ENCODE data around the gene DPP10.
"Not testable (repeated sequence)": the region's sequence is repeated elsewhere in the genome, so short reads cannot be mapped to it uniquely, and the experiment has no call there.

The DPP10 gene

GRCh38 chr2:114960389-114960788 lies 517.9 kb downstream of the DPP10 start:
- no peak for DNase-seq (ENCODE audit: low read depth, low spot score)

GRCh38 chr2:114962532-114962931 lies 520.1 kb downstream of the DPP10 start:
- no peak for DNase-seq (ENCODE audit: low read depth, low spot score)

- no peak for DNase-seq (ENCODE audit: low read depth, low spot score)
Measured at GRCh38 chr2:114968748-114969400, 526.4 kb downstream of the DPP10 start.

DNA sequence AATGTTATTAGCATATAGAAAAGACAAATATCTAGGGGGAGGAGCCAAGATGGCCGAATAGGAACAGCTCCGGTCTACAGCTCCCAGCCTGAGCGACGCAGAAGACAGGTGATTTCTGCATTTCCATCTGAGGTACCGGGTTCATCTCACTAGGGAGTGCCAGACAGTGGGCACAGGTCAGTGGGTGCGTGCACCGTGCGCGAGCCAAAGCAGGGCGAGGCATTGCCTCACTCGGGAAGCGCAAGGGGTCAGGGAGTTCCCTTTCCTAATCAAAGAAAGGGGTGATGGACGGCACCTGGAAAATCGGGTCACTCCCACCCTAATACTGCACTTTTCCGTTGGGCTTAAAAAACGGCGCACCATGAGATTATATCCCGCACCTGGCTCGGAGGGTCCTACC lies 561.9 kb downstream of the DPP10 start:
- not testable (repeated sequence) for DNase-seq (ENCODE audit: low read depth, low spot score)

GRCh38 chr2:115011721-115012120 lies 569.3 kb downstream of the DPP10 start:
- no peak for DNase-seq (ENCODE audit: low read depth, low spot score)

DNA sequence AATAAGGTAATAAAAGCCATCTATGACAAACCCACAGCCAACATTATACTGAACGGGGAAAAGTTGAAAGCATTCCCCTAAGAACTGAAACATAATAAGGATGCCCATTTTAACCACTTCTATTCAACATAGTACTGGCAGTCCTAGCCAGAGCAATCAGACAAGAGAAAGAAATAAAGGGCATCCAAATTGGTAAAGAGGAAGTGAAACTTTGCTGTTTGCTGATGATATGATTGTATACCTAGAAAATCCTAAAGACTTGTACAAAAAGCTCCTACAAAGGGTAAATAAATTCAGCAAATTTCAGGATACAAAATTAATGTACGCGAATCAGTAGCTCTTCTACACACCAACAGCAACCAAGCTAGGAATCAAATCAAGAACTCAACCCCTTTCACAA lies 579.6 kb downstream of the DPP10 start:
- not testable (repeated sequence) for DNase-seq (ENCODE audit: low read depth, low spot score)

DNA sequence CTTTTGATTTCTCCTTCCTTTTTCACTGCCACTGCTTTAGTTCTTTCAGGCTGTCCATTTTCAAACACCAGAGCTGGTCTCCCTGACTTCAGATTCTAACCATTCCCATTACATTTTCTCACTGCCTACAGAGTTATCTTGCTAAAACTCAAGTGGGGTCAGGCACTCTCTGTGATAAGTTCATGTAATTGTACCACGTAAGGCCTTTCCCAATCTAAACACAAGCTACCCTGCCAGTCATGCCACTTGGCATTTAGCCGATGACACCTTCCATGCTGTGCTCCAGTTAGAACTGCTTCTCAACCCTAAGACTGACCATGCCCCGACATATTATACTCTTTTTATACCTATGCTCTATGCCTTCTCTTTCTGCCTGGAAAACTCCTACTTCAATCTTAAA lies 592.4 kb downstream of the DPP10 start:
- DNase-seq (ENCODE audit: low read depth, low spot score) = no peak

DNA sequence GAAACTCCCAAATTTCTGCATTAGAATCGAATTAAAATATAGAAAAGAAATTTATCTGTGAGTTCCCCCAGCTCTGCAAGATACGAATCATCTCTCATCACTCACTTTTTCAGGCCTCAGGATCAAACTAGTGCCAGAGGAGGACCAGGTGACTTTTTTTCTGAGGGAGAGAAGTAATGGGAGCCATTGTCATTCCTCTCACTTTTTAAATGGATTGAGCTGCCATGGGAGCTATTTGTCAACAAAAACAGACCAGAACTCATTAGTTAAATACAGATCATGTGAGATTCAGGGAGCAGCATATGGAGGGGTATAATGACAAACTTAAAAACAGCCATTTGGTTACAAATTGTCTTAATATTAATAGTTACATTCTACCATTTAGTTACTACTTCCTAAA lies 594.4 kb downstream of the DPP10 start:
- DNase-seq (ENCODE audit: low read depth, low spot score) = no peak

GRCh38 chr2:115057473-115057872 lies 615.0 kb downstream of the DPP10 start:
- DNase-seq (ENCODE audit: low read depth, low spot score) = no peak

GRCh38 chr2:115070002-115070401 lies 627.6 kb downstream of the DPP10 start:
- no peak for DNase-seq (ENCODE audit: low read depth, low spot score)

DNA sequence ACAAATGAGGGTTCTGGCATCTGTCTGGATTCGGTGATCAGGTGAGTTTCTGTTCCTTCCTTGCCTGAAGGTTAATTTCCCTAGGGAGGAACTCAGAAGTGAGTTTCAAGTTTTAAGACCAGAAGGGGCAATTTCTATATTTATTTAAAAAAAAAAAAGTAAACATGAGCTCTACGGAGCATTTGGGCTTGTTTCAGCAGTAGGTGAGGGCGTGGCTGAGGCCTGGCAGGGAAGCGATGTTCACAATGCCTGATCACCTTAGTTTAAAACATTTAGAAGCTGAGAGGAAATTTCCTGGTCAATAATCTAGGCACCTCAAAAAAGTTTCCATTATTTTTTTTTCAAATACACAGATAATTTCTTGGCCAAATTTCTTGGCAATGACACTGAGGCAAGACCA lies 629.1 kb downstream of the DPP10 start:
- DNase-seq (ENCODE audit: low read depth, low spot score) = no peak

DNA sequence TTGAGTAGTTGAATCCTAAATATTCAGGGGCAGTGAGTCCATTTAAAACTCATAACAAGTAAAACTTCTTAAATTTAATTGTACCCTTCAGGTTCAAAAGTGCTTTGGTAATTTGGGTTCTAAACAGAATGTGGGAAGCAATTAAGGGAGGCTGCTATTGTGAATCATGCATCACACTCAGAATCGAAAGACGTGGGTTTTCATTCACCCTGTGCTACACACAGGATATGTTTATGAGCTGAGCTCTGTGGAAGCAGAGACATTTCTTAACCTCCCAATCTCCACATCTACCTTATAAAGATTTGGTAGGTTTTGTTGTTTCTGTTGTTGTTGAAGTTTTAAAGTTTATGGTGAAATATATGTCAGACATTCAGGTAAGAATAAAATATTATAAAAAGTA lies 633.4 kb downstream of the DPP10 start:
- DNase-seq (ENCODE audit: low read depth, low spot score) = no peak

- no peak for DNase-seq (ENCODE audit: low read depth, low spot score)
Measured at GRCh38 chr2:115077626-115078025, 635.2 kb downstream of the DPP10 start.

- no peak for DNase-seq (ENCODE audit: low read depth, low spot score)
Measured at GRCh38 chr2:115083225-115083624, 640.8 kb downstream of the DPP10 start.

DNA sequence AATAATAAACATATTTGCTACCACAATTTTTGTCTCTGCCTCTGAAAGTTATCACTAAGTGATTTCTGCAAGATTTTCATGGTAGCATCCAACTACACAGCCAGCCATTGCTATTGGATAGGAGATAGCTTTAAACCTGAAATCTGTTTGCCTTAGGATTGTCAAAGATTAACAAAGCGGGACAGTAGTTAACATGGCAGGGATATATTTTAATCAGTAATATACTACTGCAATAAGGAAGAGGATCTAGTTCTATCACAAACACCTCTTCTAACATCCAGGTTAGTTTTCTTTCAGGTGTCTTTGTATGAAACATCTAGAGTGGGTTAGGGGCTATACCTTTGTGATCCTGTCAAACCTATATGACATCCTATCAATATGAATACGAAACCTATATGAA lies 641.3 kb downstream of the DPP10 start:
- DNase-seq (ENCODE audit: low read depth, low spot score) = no peak

GRCh38 chr2:115084446-115084845 lies 642.0 kb downstream of the DPP10 start:
- DNase-seq (ENCODE audit: low read depth, low spot score) = no peak

- not testable (repeated sequence) for DNase-seq (ENCODE audit: low read depth, low spot score)
Measured at GRCh38 chr2:115086051-115086620, 643.7 kb downstream of the DPP10 start.

DNA sequence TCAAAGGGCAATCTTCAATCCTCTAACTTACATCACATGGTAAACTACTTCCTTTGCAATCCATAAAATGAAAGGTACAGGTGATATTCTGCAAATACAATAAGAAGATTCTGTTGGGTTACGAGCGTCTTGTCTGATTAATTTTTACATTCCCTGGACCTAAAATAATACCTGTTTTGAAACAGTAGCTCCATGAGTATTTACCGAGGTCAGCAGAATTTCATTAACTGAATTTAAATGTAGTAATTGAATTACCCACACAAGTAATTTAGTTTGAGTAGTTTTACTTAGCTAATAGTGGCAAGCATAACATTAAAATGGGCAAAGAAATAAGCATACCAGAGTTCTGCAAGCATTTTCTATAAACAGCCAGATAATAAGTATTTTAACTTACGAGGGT lies 652.0 kb downstream of the DPP10 start:
- DNase-seq (ENCODE audit: low read depth, low spot score) = no peak

DNA sequence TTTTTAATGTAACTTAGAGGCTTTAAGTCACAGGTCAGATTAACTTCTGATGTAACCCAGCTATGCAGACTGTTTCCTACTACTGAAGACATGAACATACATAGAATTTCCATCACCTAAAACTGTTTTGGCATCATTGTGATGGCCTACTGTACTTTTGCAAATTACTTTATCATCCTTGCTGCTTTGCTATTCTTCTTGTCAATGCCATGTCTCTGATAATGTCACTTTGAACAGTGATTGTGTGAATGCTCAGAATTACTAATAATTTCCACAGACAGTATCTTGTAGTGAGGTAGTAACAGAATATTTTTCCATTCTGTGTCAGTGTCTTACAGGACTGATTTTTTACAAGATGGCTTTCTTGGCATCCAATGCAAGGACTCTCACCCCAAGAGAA lies 663.5 kb downstream of the DPP10 start:
- DNase-seq (ENCODE audit: low read depth, low spot score) = no peak

DNA sequence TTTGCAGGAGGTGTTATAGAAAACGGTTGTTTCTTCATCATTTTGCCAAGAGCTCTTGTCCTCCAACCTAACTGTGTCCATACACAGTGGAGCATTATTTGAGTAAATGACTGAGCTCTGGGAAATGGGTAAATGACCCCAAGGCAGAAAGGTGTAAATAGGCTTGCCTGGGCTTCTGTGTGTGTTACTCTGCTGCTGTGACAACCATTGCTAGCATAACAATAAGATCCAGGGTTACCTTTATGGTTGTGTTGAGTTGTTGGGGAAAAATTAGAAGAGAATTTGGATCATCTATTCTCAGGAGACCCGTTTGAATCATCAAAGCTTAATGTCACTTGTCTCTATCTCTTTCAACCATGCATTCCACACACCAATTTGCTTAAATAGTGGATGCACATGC lies 672.7 kb downstream of the DPP10 start:
- DNase-seq (ENCODE audit: low read depth, low spot score) = no peak

DNA sequence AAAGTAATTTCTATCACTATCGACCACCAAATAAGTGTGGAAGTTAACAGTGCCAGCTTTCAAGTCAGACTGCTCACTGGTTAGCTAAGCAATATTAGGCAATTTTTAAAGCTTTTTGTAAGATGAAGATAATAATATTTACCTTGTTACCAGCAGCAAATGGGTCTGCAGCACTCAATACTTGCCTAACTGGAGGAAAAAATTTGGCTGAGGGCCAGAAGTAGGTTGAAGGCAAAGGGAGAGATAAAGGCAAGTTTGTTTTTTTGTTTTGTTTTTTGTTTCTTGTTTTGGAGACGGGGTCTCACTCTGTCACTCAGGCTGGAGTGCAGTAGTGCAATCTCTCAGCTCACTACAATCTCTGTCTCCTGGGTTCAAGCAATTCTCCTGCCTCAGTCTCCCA lies 675.9 kb downstream of the DPP10 start:
- no peak for DNase-seq (ENCODE audit: low read depth, low spot score)

DNA sequence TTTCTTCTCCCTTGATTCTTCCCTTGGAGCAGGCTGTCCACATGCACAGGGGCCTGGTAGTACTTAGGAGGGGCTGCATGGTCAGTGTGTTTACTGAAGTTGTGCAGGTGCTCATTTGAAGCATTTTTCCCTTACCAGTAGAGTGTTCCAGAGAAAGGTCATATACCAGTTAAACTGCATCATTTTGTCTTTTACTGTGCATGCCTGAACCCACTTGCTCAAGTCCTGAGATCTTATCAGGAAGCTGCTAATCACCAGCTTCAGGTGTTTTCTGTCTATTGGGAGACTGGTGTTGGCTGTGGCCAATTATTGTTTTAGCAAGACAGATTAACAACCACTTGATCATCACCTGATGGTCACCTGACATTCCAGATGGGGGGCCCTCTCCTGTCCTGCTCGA lies 676.6 kb downstream of the DPP10 start:
- no peak for DNase-seq (ENCODE audit: low read depth, low spot score)

DNA sequence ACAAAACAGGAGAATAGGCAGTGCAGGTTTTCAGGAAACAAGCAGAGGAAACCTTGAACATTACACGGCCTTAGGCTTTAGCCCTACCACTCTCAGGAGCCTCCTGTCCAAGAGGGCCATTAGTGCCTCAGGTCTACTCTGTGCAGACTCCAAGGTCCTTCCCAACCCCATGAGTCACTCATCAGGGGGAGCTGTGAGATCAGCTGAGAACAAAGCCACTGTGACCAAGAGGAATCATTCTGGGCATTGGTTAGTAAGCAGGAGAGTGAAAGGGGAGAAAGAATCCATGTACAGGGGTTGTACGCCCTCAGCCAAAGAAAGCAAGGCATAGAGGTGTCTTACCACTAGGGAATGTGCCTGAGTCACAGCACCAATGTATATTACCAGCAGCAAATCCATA lies 680.3 kb downstream of the DPP10 start:
- DNase-seq (ENCODE audit: low read depth, low spot score) = no peak

GRCh38 chr2:115124817-115125216 lies 682.4 kb downstream of the DPP10 start:
- no peak for DNase-seq (ENCODE audit: low read depth, low spot score)
